Measurements from ENCODE around the gene TERT. TPM values are rescaled to one million over a fixed set of nuclear protein-coding genes. Genes with fewer than 3 reads are reported as not detected.

Gene TERT
- total and polyA plus RNA-seq, 2 of the 4 experiments (the other 2 are of a cell fraction): not detected

DNA sequence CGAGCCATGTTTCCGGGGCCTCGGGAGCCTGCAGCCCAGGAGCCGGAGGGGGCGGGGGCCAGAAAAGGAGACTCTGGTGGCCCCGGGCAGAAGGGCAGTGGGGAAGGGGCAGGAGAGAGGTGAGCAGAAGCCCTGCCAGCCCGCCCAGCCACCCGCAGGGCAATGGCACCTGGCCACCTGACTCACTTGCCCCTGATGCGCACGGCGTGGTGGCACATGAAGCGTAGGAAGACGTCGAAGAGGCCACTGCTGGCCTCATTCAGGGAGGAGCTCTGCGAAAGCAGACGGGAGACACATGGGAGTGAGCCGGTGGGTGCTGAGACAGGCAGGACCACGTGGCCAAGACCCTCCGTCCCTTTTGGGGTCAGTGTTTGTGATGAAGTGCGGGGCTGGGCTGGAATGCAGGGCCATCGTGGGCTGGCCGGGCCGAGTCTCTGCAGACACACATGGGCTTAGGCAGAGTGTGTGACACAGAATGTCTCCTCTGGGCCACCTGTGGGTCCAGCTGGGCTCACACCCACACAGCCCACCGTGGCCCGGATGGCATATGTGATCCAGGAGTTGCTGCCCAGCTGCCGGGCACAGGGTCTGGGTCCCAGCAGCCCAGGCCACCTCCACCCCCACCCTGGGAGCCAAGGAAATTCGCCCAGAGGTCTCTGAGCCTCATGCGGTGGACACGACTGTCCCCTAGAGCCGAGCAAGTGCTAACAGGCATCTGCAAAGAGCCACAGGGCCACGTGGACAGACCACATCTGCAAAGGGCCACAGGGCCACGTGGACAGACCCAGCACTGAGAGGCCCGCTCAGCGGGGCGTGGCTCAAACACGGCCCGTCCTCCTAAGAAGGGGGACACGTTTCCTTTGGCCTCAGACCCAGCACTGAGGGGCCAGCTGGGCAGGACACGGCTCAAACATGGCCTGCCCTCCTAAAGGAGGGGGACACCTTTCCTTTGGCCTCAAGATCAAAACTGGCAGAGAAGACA is 23.6 kb downstream of the TERT start:
- no peaks in the 10 kb centered on the region for H4K20me1 ChIP-seq (ENCODE audit: insufficient read depth, low read length)
- H3K4ac ChIP-seq (ENCODE audit: low read depth, low read length): no peak overlapping the region
- H2BK20ac ChIP-seq (ENCODE audit: low read depth, low read length): no peak overlapping the region
- no peak overlapping the region for H2BK120ac ChIP-seq (ENCODE audit: low read depth, low read length)
- no peak overlapping the region for H3K4me3 ChIP-seq (ENCODE audit: insufficient read depth, low read depth, low read length)
- ChIA-PET CTCF (no interaction called here), POLR2A (ENCODE audit: unreplicated experiment) (no interaction called here)
- no peaks in the 10 kb centered on the region for H3K27me3 ChIP-seq (ENCODE audit: control insufficient read depth, insufficient read depth, low read length)
- no peak overlapping the region for H2BK15ac ChIP-seq (ENCODE audit: low read depth, low read length)
- intact Hi-C loops (cut with micrococcal nuclease) (no loop called here), dilution Hi-C loops (cut with HindIII; ENCODE audit: low sequenced_read_pairs, unreplicated experiment) (no loop called here), in situ Hi-C loops (cut with MboI; ENCODE audit: low sequenced_read_pairs) (no loop called here)
- no peak overlapping the region for H3K9ac ChIP-seq (ENCODE audit: low read depth, low read length)
- DNase-seq (no peak), ATAC-seq (ENCODE audit: low read depth) (no peak)
- no peak overlapping the region for H4K91ac ChIP-seq (ENCODE audit: insufficient read depth, low read depth, low read length)
- H3K14ac ChIP-seq (replicated peaks; ENCODE audit: low read depth, low read length): no peak overlapping the region
- H2AFZ ChIP-seq (replicated peaks; ENCODE audit: low read length, poor library complexity): no peak overlapping the region
- no peak overlapping the region for H3K18ac ChIP-seq (ENCODE audit: low read depth, low read length)
- H4K5ac ChIP-seq (ENCODE audit: low read depth, low read length): no peak overlapping the region
- no peaks in the 10 kb centered on the region for H3K36me3 ChIP-seq (ENCODE audit: control insufficient read depth, insufficient read depth, low read length)
- H3K4me1 ChIP-seq (ENCODE audit: control insufficient read depth, insufficient read depth, low read length): no peaks in the 10 kb centered on the region
- BruUV-seq (replicated peaks): no TSS peak
- no peak overlapping the region for H2BK5ac ChIP-seq (ENCODE audit: low read depth, low read length, poor library complexity, severe bottlenecking)
- H3K9me1 ChIP-seq (ENCODE audit: insufficient read depth, low read length): no peaks in the 10 kb centered on the region
- H3K79me1 ChIP-seq (ENCODE audit: low read depth in 1 of 2, low read length in 2 of 2): no peaks in the 10 kb centered on the region
- H2AK9ac ChIP-seq (replicated peaks; ENCODE audit: low read depth, low read length, poor library complexity): no peak overlapping the region
- H3K23ac ChIP-seq (ENCODE audit: low read depth, low read length): no peak overlapping the region
- no peak for TF ChIP-seq BHLHE40 (IDR thresholded peaks at IDR 0.05; ENCODE audit: low read depth, low read length)
- TF ChIP-seq, protein P1, sequence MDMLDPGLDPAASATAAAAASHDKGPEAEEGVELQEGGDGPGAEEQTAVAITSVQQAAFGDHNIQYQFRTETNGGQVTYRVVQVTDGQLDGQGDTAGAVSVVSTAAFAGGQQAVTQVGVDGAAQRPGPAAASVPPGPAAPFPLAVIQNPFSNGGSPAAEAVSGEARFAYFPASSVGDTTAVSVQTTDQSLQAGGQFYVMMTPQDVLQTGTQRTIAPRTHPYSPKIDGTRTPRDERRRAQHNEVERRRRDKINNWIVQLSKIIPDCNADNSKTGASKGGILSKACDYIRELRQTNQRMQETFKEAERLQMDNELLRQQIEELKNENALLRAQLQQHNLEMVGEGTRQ (IDR thresholded peaks at IDR 0.05; ENCODE audit: low read depth, low read length): no peak
- H4K8ac ChIP-seq (ENCODE audit: low read depth in 2 of 2, low read length in 2 of 2): no peak overlapping the region
- peaks cover 22% of the 10 kb centered on the region for H3K9me3 ChIP-seq (ENCODE audit: control insufficient read depth, insufficient read depth, low read length)
- H3K27ac ChIP-seq (ENCODE audit: insufficient read depth, low read length): no peak overlapping the region
- 79% methylated on average over 29 of the region's 39 CpGs; no CpG with 5 or more reads in 1 of the 2 experiments for WGBS, 2 experiments (ENCODE audit: extremely low coverage in 2 of 2, insufficient read length in 1 of 2)
- no peak overlapping the region for H3K56ac ChIP-seq (ENCODE audit: extremely low read depth, insufficient read depth, low read length)
- H2AK5ac ChIP-seq (ENCODE audit: low read depth, low read length): no peak overlapping the region
- H3K4me2 ChIP-seq (ENCODE audit: low read depth, low read length): no peak overlapping the region
